Measurements from ENCODE around the gene NDUFB5.

- TF ChIP-seq, protein P1, sequence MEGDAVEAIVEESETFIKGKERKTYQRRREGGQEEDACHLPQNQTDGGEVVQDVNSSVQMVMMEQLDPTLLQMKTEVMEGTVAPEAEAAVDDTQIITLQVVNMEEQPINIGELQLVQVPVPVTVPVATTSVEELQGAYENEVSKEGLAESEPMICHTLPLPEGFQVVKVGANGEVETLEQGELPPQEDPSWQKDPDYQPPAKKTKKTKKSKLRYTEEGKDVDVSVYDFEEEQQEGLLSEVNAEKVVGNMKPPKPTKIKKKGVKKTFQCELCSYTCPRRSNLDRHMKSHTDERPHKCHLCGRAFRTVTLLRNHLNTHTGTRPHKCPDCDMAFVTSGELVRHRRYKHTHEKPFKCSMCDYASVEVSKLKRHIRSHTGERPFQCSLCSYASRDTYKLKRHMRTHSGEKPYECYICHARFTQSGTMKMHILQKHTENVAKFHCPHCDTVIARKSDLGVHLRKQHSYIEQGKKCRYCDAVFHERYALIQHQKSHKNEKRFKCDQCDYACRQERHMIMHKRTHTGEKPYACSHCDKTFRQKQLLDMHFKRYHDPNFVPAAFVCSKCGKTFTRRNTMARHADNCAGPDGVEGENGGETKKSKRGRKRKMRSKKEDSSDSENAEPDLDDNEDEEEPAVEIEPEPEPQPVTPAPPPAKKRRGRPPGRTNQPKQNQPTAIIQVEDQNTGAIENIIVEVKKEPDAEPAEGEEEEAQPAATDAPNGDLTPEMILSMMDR (optimal IDR thresholded peaks at IDR 0.05 in 1 of 3, IDR thresholded peaks at IDR 0.05 in 1 of 3, conservative IDR thresholded peaks at IDR 0.05 in 1 of 3; ENCODE audit: extremely low read depth in 1 of 3, insufficient read depth in 2 of 3, low read length in 3 of 3) = no peak
- TF ChIP-seq EZH2 (IDR thresholded peaks at IDR 0.05; ENCODE audit: low read length) = no peak
Measured at GRCh38 chr3:179666436-179667035, 61.9 kb downstream of the NDUFB5 start.

Data from keratinocyte (primary cell).